Naive B cell (primary cell): ENCODE results near the gene EMILIN2. TPM values are rescaled to one million over a fixed set of nuclear protein-coding genes. Genes with fewer than 3 reads are reported as not detected.

Source experiments
- ATAC-seq, 2 donors: fragments of 150-1000 bp; cut with Tn5 transposase; 2 replicates each; pipeline ENCODE4 v1.10.0; 2021; ENCODE audit warnings: low read depth in 2 of 2, mild to moderate bottlenecking in 2 of 2, moderate library complexity in 2 of 2
- DNase-seq: peaks from one replicate; pipeline ENCODE4 v3.0.0; 2022
- H3K27ac Mint-ChIP-seq, 6 donors: one replicate each; pipeline ENCODE4 v1.8.0; 2020 to 2022; ENCODE audit warnings: mild to moderate bottlenecking in 6 of 6, mixed read lengths in 6 of 6, moderate library complexity in 5 of 6, inconsistent platforms in 2 of 6
- H3K27me3 Mint-ChIP-seq, 3 donors: one replicate each; pipeline ENCODE4 v1.8.0; 2021 to 2022; ENCODE audit warnings: mixed read lengths in 3 of 3, mild to moderate bottlenecking in 1 of 3
- H3K36me3 Mint-ChIP-seq, 2 donors: one replicate each; pipeline ENCODE4 v1.8.0; 2020 to 2022; ENCODE audit warnings: mixed read lengths in 2 of 2, inconsistent platforms in 1 of 2, mild to moderate bottlenecking in 1 of 2
- H3K4me1 Mint-ChIP-seq, 3 donors: one replicate each; pipeline ENCODE4 v1.8.0; 2020 to 2022; ENCODE audit warnings: mixed read lengths in 3 of 3, inconsistent platforms in 1 of 3, mild to moderate bottlenecking in 1 of 3, moderate library complexity in 1 of 3
- H3K4me3 Mint-ChIP-seq, 8 donors: one replicate each; pipeline ENCODE4 v1.8.0; 2020 to 2022; ENCODE audit warnings: mild to moderate bottlenecking in 8 of 8, mixed read lengths in 8 of 8, moderate library complexity in 8 of 8, inconsistent platforms in 2 of 8
- H3K9me3 Mint-ChIP-seq, 7 donors: one replicate each; pipeline ENCODE4 v1.8.0; 2020 to 2022; ENCODE audit warnings: mixed read lengths in 7 of 7, mild to moderate bottlenecking in 5 of 7, inconsistent platforms in 2 of 7, moderate library complexity in 1 of 7
- polyA plus RNA-seq, 6 donors: library from polyadenylated mRNA; unstranded; fragments of 300-500 nt; fragmentation: Illumina TruSeq; gene quantifications; one replicate each; pipeline ENCODE4 v1.2.3, GENCODE V29; 2021; ENCODE audit warnings: low read depth in 6 of 6

The EMILIN2 gene
- polyA plus RNA-seq, 6 donors from 2014 or later, result 1.2 to 2.2 (median 1.5) TPM; not detected in 1

- ATAC-seq (no peak), DNase-seq (no peak)
- H3K27me3 Mint-ChIP-seq, result peaks cover 0 to 14% (median 13%) of the 10 kb centered on the region in 3 donors
- peaks cover 12 to 16% (median 12%) of the 10 kb centered on the region in 3 donors for H3K4me1 Mint-ChIP-seq
- H3K36me3 Mint-ChIP-seq, result peaks cover 12 to 18% of the 10 kb centered on the region in 2 donors
- no peak overlapping the region for H3K4me3 Mint-ChIP-seq
- no peak overlapping the region for H3K27ac Mint-ChIP-seq
- H3K9me3 Mint-ChIP-seq, result peaks cover 5 to 15% (median 8%) of the 10 kb centered on the region in 7 donors
Measured at GRCh38 chr18:2884706-2885285, 38.0 kb downstream of the EMILIN2 start.

DNA sequence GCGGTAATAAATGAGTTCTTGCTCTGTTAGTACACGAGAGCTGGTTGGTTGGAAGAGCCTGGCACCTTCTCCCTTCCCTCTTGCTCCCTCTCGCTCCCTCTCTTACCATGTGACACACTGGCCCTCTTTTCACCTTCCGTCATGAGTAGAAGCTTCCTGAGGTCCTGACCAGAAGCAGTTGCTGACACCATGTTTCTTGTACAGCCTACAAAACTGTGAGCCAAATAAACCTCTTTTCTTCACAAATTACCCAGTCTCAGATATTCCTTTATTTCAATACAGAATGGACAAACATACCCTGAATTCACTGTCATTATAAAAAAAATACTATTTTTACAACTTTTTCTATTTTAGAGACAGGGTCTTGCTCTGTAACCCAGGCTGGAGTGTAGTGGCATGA, 40.7 kb downstream of the EMILIN2 start:
- no peak for DNase-seq
- Mint-ChIP-seq H3K27me3 (peaks cover 0 to 20% (median 13%) of the 10 kb centered on the region in 3 donors), H3K9me3 (peaks cover 5 to 15% (median 8%) of the 10 kb centered on the region in 7 donors), H3K36me3 (peaks cover 19 to 30% of the 10 kb centered on the region in 2 donors), H3K4me1 (peaks cover 12% of the 10 kb centered on the region in 3 donors), H3K4me3 (peak overlapping the region in 1 of 8 donors; percentile 45), H3K27ac (no peak overlapping the region)
- no peak for ATAC-seq

- H3K27ac Mint-ChIP-seq, result no peak overlapping the region
- ATAC-seq (no peak), DNase-seq (no peak)
- H3K36me3 Mint-ChIP-seq, result peaks cover 19 to 30% of the 10 kb centered on the region in 2 donors
- H3K4me1 Mint-ChIP-seq, result no peaks in the 10 kb centered on the region
- H3K4me3 Mint-ChIP-seq, result no peak overlapping the region
- H3K27me3 Mint-ChIP-seq, result peaks cover 0 to 20% (median 9%) of the 10 kb centered on the region in 3 donors
- H3K9me3 Mint-ChIP-seq, result peaks cover 5 to 15% (median 8%) of the 10 kb centered on the region in 7 donors
Measured at GRCh38 chr18:2889761-2890192, 43.0 kb downstream of the EMILIN2 start.

DNA sequence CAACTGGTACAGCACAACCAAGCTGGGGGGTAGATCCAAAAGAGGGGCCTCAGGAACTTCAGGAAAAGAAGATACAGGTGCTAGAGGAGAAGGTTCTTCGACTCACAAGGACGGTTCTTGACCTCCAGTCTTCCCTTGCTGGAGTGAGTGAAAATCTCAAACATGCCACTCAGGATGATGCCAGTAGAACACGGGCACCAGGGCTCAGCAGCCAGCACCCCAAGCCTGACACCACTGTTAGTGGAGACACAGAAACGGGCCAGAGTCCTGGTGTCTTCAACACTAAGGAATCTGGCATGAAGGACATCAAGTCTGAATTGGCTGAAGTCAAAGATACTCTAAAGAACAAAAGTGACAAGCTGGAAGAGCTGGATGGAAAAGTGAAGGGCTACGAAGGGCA, 43.8 kb downstream of the EMILIN2 start:
- Mint-ChIP-seq H3K4me3 (no peak overlapping the region), H3K27ac (no peak overlapping the region), H3K36me3 (peaks cover 23 to 30% of the 10 kb centered on the region in 2 donors), H3K27me3 (peaks cover 0 to 20% (median 9%) of the 10 kb centered on the region in 3 donors), H3K9me3 (peaks cover 5 to 20% (median 8%) of the 10 kb centered on the region in 7 donors), H3K4me1 (no peaks in the 10 kb centered on the region)
- no peak for DNase-seq
- no peak for ATAC-seq

- Mint-ChIP-seq H3K4me1 (no peaks in the 10 kb centered on the region), H3K36me3 (peaks cover 18 to 22% of the 10 kb centered on the region in 2 donors), H3K9me3 (peaks cover 1 to 14% (median 4%) of the 10 kb centered on the region in 7 donors), H3K27me3 (peaks cover 0 to 14% (median 5%) of the 10 kb centered on the region in 3 donors), H3K27ac (peak overlapping the region in 1 of 6 donors; percentile 9), H3K4me3 (no peak overlapping the region)
- ATAC-seq (no peak), DNase-seq (no peak)
Measured at GRCh38 chr18:2891526-2892431, 45.0 kb downstream of the EMILIN2 start.

- no peak for ATAC-seq
- no peak for DNase-seq
- Mint-ChIP-seq H3K27me3 (peaks cover 0 to 7% (median 0%) of the 10 kb centered on the region in 3 donors), H3K36me3 (peaks cover 11 to 12% of the 10 kb centered on the region in 2 donors), H3K4me3 (no peak overlapping the region), H3K9me3 (peaks cover 0 to 5% (median 0%) of the 10 kb centered on the region in 7 donors), H3K4me1 (peaks cover 0 to 1% (median 0%) of the 10 kb centered on the region in 3 donors), H3K27ac (no peak overlapping the region)
Measured at GRCh38 chr18:2893056-2893455, 46.2 kb downstream of the EMILIN2 start.

DNA sequence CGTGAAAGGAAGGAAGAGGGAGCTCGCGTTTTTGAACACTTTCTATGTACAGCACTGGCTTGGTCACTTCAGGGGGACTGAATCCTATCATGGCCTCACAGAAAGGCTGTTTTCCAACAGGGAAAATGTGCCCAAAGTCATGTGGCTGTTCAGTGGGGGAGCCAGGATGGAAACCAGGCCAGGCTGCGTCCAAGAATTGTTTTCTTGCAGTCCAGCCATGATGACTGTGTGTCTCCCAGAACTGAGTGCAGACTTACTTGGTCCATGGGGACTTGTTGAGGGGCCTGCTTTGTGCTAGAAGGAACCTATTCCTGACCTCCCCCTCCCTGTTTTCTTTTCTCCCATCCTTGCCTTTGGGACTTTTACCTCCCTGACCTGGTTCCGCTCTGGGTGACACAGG, 46.9 kb downstream of the EMILIN2 start:
- H3K4me3 Mint-ChIP-seq, result no peak overlapping the region
- no peak overlapping the region for H3K27ac Mint-ChIP-seq
- peaks cover 0 to 5% (median 0%) of the 10 kb centered on the region in 7 donors for H3K9me3 Mint-ChIP-seq
- H3K27me3 Mint-ChIP-seq, result peaks cover 0 to 7% (median 0%) of the 10 kb centered on the region in 3 donors
- ATAC-seq (no peak), DNase-seq (no peak)
- peaks cover 0 to 6% (median 0%) of the 10 kb centered on the region in 3 donors for H3K4me1 Mint-ChIP-seq
- H3K36me3 Mint-ChIP-seq, result peaks cover 11 to 12% of the 10 kb centered on the region in 2 donors

DNA sequence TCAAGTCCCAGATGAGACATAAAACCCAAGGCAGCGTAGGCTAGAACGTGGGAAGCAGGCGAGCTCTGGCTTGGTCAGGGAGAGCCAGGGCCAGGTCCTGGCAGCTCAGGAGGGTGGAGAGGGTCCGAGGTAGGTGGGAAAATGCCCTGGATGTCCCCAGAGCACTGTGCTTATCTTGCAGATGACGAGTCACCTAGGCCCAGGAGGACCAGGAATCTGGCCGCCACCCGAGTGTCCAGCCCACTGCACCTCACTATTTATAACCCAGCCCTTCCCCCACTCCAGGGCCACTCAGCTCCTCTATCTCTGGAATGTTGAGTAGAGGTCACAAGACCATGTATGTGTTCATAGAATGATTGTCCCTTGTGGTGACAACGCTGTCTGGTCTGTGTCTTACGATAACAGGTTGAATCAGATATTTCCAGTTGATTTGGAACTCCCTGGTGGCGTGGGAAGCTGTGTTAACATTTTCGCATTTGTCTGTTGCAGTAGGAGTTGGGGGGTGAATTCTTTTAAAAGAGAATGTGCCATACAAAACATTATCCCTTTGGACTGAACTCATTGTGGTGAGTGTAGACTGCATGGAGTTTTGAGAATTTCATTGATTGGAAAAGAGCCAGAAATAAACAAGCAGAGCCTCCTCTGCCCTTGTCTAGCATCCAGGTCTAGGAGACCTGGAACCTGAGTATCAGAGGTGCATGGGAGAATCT, 47.5 kb downstream of the EMILIN2 start:
- Mint-ChIP-seq H3K4me3 (no peak overlapping the region), H3K36me3 (peaks cover 11 to 12% of the 10 kb centered on the region in 2 donors), H3K27me3 (peaks cover 0 to 7% (median 0%) of the 10 kb centered on the region in 3 donors), H3K9me3 (peaks cover 0 to 5% (median 0%) of the 10 kb centered on the region in 7 donors), H3K27ac (no peak overlapping the region), H3K4me1 (peaks cover 0 to 6% (median 0%) of the 10 kb centered on the region in 3 donors)
- DNase-seq (no peak), ATAC-seq (no peak)

- Mint-ChIP-seq H3K4me1 (peaks cover 0 to 6% (median 0%) of the 10 kb centered on the region in 3 donors), H3K4me3 (no peak overlapping the region), H3K27me3 (peaks cover 0 to 7% (median 0%) of the 10 kb centered on the region in 3 donors), H3K27ac (no peak overlapping the region), H3K36me3 (peaks cover 11 to 12% of the 10 kb centered on the region in 2 donors), H3K9me3 (peaks cover 0 to 5% (median 0%) of the 10 kb centered on the region in 7 donors)
- DNase-seq (no peak), ATAC-seq (no peak)
Measured at GRCh38 chr18:2894841-2895370, 48.1 kb downstream of the EMILIN2 start.

GRCh38 chr18:2895391-2895790, 48.6 kb downstream of the EMILIN2 start:
- H3K36me3 Mint-ChIP-seq, result peaks cover 10 to 12% of the 10 kb centered on the region in 2 donors
- H3K4me1 Mint-ChIP-seq, result peaks cover 0 to 6% (median 0%) of the 10 kb centered on the region in 3 donors
- ATAC-seq, result no peak
- H3K27me3 Mint-ChIP-seq, result peaks cover 0 to 6% (median 0%) of the 10 kb centered on the region in 3 donors
- DNase-seq, result no peak
- no peak overlapping the region for H3K4me3 Mint-ChIP-seq
- no peak overlapping the region for H3K27ac Mint-ChIP-seq
- H3K9me3 Mint-ChIP-seq, result peaks cover 0 to 5% (median 0%) of the 10 kb centered on the region in 7 donors

DNA sequence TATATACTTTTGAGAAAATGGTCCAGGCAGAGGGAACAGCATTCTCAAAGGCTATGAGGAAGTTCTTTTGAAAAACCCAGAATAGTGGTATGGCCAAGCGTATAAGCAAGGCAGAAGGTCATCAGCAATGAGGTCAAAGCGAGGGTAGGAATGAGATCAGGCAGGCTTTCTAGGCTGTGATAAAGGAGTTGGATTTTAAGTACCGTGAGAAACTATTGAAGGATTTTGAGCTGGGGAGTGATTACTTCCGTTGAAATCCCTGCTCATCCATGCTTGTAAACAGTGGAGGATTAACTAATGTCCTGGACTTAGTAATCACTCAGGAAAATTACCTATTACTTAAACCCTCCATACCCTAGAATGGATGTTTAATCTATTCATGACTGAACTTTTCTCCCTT, 50.2 kb downstream of the EMILIN2 start:
- Mint-ChIP-seq H3K36me3 (peaks cover 0 to 4% of the 10 kb centered on the region in 2 donors), H3K4me3 (no peak overlapping the region), H3K27me3 (no peaks in the 10 kb centered on the region), H3K27ac (no peak overlapping the region), H3K9me3 (peaks cover 0 to 5% (median 0%) of the 10 kb centered on the region in 7 donors), H3K4me1 (peaks cover 0 to 6% (median 0%) of the 10 kb centered on the region in 3 donors)
- DNase-seq (no peak), ATAC-seq (no peak)

DNA sequence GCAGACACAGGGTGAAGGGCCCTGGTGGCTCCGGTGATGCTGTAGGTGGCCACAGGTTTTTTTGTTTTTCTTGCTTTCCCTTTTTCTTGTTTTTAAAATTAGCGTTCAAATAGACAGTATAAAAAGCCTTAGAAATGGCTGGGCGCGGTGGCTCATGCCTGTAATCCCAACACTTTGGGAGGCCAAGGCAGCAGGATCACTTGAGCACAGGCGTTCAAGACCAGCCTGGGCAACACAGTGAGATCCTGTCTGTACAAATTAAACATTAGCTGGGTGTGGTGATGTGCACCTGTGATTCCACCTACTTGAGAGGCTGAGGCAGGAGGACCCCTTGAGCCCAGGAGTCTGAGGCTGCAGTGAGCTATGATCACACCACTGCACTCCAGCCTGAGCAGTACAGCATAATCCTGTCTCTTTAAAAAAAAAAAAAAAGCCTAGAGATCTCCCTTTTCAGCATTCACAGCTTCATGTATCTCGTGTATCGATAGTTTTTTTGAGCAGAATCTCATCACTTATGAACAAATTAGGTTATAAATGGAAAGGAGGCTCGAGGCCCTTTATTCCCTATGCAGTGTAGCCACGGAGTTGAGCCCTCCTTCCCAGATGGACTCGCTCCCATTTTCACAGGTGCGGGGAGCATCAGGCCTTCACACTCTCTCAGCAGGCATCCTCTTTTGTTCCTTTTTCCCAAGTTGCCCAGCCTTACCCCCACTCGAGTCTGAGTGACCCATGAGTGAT, 50.8 kb downstream of the EMILIN2 start:
- peaks cover 0 to 4% of the 10 kb centered on the region in 2 donors for H3K36me3 Mint-ChIP-seq
- DNase-seq (no peak), ATAC-seq (no peak)
- no peak overlapping the region for H3K4me3 Mint-ChIP-seq
- H3K4me1 Mint-ChIP-seq, result peaks cover 0 to 6% (median 0%) of the 10 kb centered on the region in 3 donors
- H3K27ac Mint-ChIP-seq, result peak overlapping the region in 1 of 6 donors; percentile 88
- H3K27me3 Mint-ChIP-seq, result no peaks in the 10 kb centered on the region
- peaks cover 0 to 5% (median 0%) of the 10 kb centered on the region in 7 donors for H3K9me3 Mint-ChIP-seq
